HepG2 (cell line): ENCODE data around the gene PSKH1. TPM values are rescaled to one million over a fixed set of nuclear protein-coding genes. Genes with fewer than 3 reads are reported as not detected.
A peak's percentile ranks its signal among the peaks of the same experiment; 100 is the strongest.

Experiments used
- AHR ChIP-seq: IDR thresholded peaks from 2 replicates; pipeline ENCODE4 v1.6.1; 2018; ENCODE audit warnings: missing genetic modification reagents, missing compliant biosample characterization
- BORCS8-MEF2B ChIP-seq: sonication (generic); formaldehyde crosslinking; IDR thresholded peaks from 2 replicates; pipeline ENCODE4 v1.8.0; 2022; ENCODE audit warnings: mild to moderate bottlenecking, missing genetic modification reagents
- CBX5 ChIP-seq: sonication (generic); formaldehyde crosslinking; IDR thresholded peaks from 2 replicates; pipeline ENCODE4 v1.4.0; 2020; ENCODE audit warnings: missing genetic modification reagents, borderline replicate concordance
- DDIT3 ChIP-seq: sonication (generic); formaldehyde crosslinking; IDR thresholded peaks from 2 replicates; pipeline ENCODE4 v1.4.0; 2020; ENCODE audit warnings: mild to moderate bottlenecking, missing genetic modification reagents
- KLF16 ChIP-seq, 2 experiments: sonication (generic) in 1 of 2; formaldehyde crosslinking in 1 of 2; IDR thresholded peaks; 2 replicates each; pipeline versions ENCODE4 v1.6.1 to v1.8.0; 2016 to 2023; ENCODE audit warnings: missing genetic modification reagents in 2 of 2, missing compliant biosample characterization in 1 of 2
- MAFF ChIP-seq: IDR thresholded peaks from 2 replicates; pipeline ENCODE4 v1.6.1; 2011; ENCODE audit warnings: low read depth, low read length, improper control_type of control experiment
- MEIS2 ChIP-seq: sonication (generic); formaldehyde crosslinking; IDR thresholded peaks from 2 replicates; pipeline ENCODE4 v1.9.0; 2021; ENCODE audit warnings: mild to moderate bottlenecking, missing genetic modification reagents
- NCOR1 ChIP-seq: fragments of 200-600 bp; sonication (generic); IDR thresholded peaks from 2 replicates; pipeline ENCODE4 v1.7.0; 2017; ENCODE audit warnings: antibody characterized with exemption, low read length, borderline replicate concordance
- POLR2A ChIP-seq, 2 experiments: IDR thresholded peaks; 2 replicates each; pipeline ENCODE4 v1.6.1; 2011; ENCODE audit warnings: low read depth in 2 of 2, low read length in 2 of 2, mild to moderate bottlenecking in 1 of 2, moderate library complexity in 1 of 2; ENCODE audit not compliant: insufficient read depth in 1 of 2
- PPARG ChIP-seq: conservative IDR thresholded peaks from 2 replicates; pipeline ENCODE4 v1.6.1; 2016; ENCODE audit warnings: missing biosample characterization, missing genetic modification reagents
- PREB ChIP-seq: sonication (generic); formaldehyde crosslinking; IDR thresholded peaks from 2 replicates; pipeline ENCODE4 v1.4.0; 2020; ENCODE audit warnings: missing genetic modification reagents
- RFX3 ChIP-seq: IDR thresholded peaks from 2 replicates; pipeline ENCODE4 v1.6.1; 2016; ENCODE audit warnings: missing biosample characterization, missing genetic modification reagents
- SKIL ChIP-seq: sonication (generic); formaldehyde crosslinking; IDR thresholded peaks from 2 replicates; pipeline ENCODE4 v1.8.0; 2022; ENCODE audit warnings: missing genetic modification reagents, mild to moderate bottlenecking, moderate library complexity, borderline replicate concordance
- SRSF4 ChIP-seq: fragments of 200-400 bp; formaldehyde crosslinking; IDR thresholded peaks from one replicate; pipeline ENCODE4 v1.6.1; 2018; ENCODE audit warnings: mild to moderate bottlenecking, low read depth, low read length, moderate library complexity; ENCODE audit not compliant: poor library complexity, severe bottlenecking
- TBX3 ChIP-seq: fragments of 450-650 bp; IDR thresholded peaks from 2 replicates; pipeline ENCODE4 v1.6.1; 2017; ENCODE audit warnings: antibody characterized with exemption, mild to moderate bottlenecking, inconsistent platforms, borderline replicate concordance
- ZBTB42 ChIP-seq: sonication (generic); formaldehyde crosslinking; IDR thresholded peaks from 2 replicates; pipeline ENCODE4 v1.5.0; 2020; ENCODE audit warnings: mild to moderate bottlenecking, missing genetic modification reagents
- ZIK1 ChIP-seq: sonication (generic); formaldehyde crosslinking; IDR thresholded peaks from 2 replicates; pipeline ENCODE4 v1.5.0; 2020; ENCODE audit warnings: mild to moderate bottlenecking, low read depth, missing genetic modification reagents, borderline replicate concordance
- ZNF180 ChIP-seq: sonication (generic); formaldehyde crosslinking; IDR thresholded peaks from 2 replicates; pipeline ENCODE4 v1.4.0; 2020; ENCODE audit warnings: low read depth, missing genetic modification reagents, borderline replicate concordance
- ZNF326 ChIP-seq: sonication (generic); formaldehyde crosslinking; IDR thresholded peaks from 2 replicates; pipeline ENCODE4 v1.4.0; 2020; ENCODE audit warnings: missing genetic modification reagents, borderline replicate concordance
- ZNF34 ChIP-seq: sonication (generic); formaldehyde crosslinking; IDR thresholded peaks from 2 replicates; pipeline ENCODE4 v1.4.0; 2020; ENCODE audit warnings: mild to moderate bottlenecking, missing genetic modification reagents, borderline replicate concordance
- ZNF614 ChIP-seq: IDR thresholded peaks from 2 replicates; pipeline ENCODE4 v1.6.1; 2018; ENCODE audit warnings: missing biosample characterization, missing genetic modification reagents, inconsistent platforms, borderline replicate concordance
- ZNF790 ChIP-seq: sonication (generic); formaldehyde crosslinking; IDR thresholded peaks from 2 replicates; pipeline ENCODE4 v1.8.0; 2022; ENCODE audit warnings: missing genetic modification reagents, mild to moderate bottlenecking, borderline replicate concordance
- ZNF841 ChIP-seq: sonication (generic); formaldehyde crosslinking; IDR thresholded peaks from 2 replicates; pipeline ENCODE4 v1.8.1; 2023; ENCODE audit warnings: missing genetic modification reagents, borderline replicate concordance
- polyA plus RNA-seq, 8 experiments: library from polyadenylated mRNA; depleted of rRNA in 3 of 8; stranded (reverse) in 7 of 8; unstranded in 1 of 8; fragments of >200 nt; fragmentation: Illumina TruSeq in 4 of 8; extraction: Trizol in 4 of 8; gene quantifications; 2 replicates each; pipeline versions ENCODE4 v1.2.1 to v1.2.3, GENCODE V29; 2011 to 2016; ENCODE audit warnings: low read depth in 4 of 8, missing spikeins in 1 of 8, mixed read lengths in 1 of 8; ENCODE audit not compliant: insufficient read depth in 1 of 8
- total RNA-seq, 5 experiments: library from RNA; depleted of rRNA; stranded (reverse); fragments of >200 nt; fragmentation: Illumina TruSeq; extraction: Trizol; gene quantifications; 2 replicates each; pipeline ENCODE4 v1.2.3, GENCODE V29; 2016; ENCODE audit warnings: low read depth in 1 of 5

The PSKH1 gene
- total and polyA plus RNA-seq, 2 of the 13 experiments (the other 11 are each of a cell fraction or from before 2014, with no cell fraction given): 8.4 to 19.1 TPM

- peak; percentile 86; the same call in 1 of the 2 replicates for TF ChIP-seq TBX3
- TF ChIP-seq KLF16 (CRISPR knock-in tag; IDR thresholded peaks at IDR 0.05): peak in 1 of 2 experiments; percentile 73; a peak in 1 of 4 replicates
- peak; percentile 52; the same call in 1 of the 2 replicates for TF ChIP-seq CBX5 (CRISPR knock-in tag)
- no peak for TF ChIP-seq PREB (CRISPR knock-in tag)
- no peak for TF ChIP-seq ZNF790 (CRISPR knock-in tag)
- TF ChIP-seq ZNF841 (CRISPR knock-in tag): no peak
- TF ChIP-seq ZIK1: no peak
- TF ChIP-seq ZNF180 (CRISPR knock-in tag): no peak
- TF ChIP-seq MAFF: peak; percentile 48; the same call in 1 of the 2 replicates
- TF ChIP-seq SRSF4: no peak
- peak; percentile 23; the same call in 1 of the 2 replicates for TF ChIP-seq BORCS8-MEF2B (CRISPR knock-in tag)
- no peak for TF ChIP-seq AHR (CRISPR knock-in tag)
- peak; percentile 52; the same call in 1 of the 2 replicates for TF ChIP-seq SKIL (CRISPR knock-in tag)
- TF ChIP-seq ZNF326 (CRISPR knock-in tag): no peak
- TF ChIP-seq RFX3 (CRISPR knock-in tag): peak; percentile 93
- no peak for TF ChIP-seq DDIT3
- peak in 1 of 2 experiments; percentile 51; a peak in 1 of 4 replicates for TF ChIP-seq POLR2A (IDR thresholded peaks at IDR 0.05; ENCODE audit: insufficient read depth in 1 of 2, low read depth in 2 of 2, low read length in 2 of 2)
- TF ChIP-seq ZNF614 (CRISPR knock-in tag): no peak
- peak; percentile 75; the same call in 1 of the 2 replicates for TF ChIP-seq NCOR1
- no peak for TF ChIP-seq ZBTB42
- TF ChIP-seq ZNF34 (CRISPR knock-in tag): no peak
- TF ChIP-seq PPARG (CRISPR knock-in tag): peak; percentile 71; the same call in 1 of the 2 replicates
- TF ChIP-seq MEIS2: 0 out of 2 replicates have a peak, but pooled peaks have one; percentile 21
These were observed 35.4 kb upstream of the PSKH1 start (continued) for GRCh38 chr16:67857547-67858233.
